Measurements from ENCODE around the gene NKX6-2. TPM values are rescaled to one million over a fixed set of nuclear protein-coding genes. Genes with fewer than 3 reads are reported as not detected.

NKX6-2 gene
- total and polyA plus RNA-seq, 2 experiments from 2014 or later: 0.24 to 9.3 TPM

GRCh38 chr10:132786884-132787494 lies 1.0 kb upstream of the NKX6-2 start:
- DNase-seq (ENCODE audit: low spot score): peak; percentile 71
- H3K4me1 Mint-ChIP-seq: peaks cover 14% of the 10 kb centered on the region
- Histone ChIP-seq H3K4me2 (peak overlapping the region; percentile 74), H3K9me2 (ENCODE audit: insufficient read depth) (no peaks in the 10 kb centered on the region), H2AFZ (no peak overlapping the region), H3F3A (replicated peaks; ENCODE audit: low read depth) (no peaks in the 10 kb centered on the region), H3K27me3 (ENCODE audit: insufficient read depth) (peaks cover 82% of the 10 kb centered on the region), H3K36me3 (ENCODE audit: insufficient read depth) (no peaks in the 10 kb centered on the region), H3K27ac (ENCODE audit: low read depth) (no peak overlapping the region), H3K79me2 (replicated peaks; ENCODE audit: insufficient read depth) (no peaks in the 10 kb centered on the region), H3K4me1 (ENCODE audit: insufficient read depth) (peaks cover 7% of the 10 kb centered on the region), H4K20me1 (replicated peaks; ENCODE audit: insufficient read depth) (peaks cover 12% of the 10 kb centered on the region), H3K4me3 (peak overlapping the region; percentile 58)
- no peaks in the 10 kb centered on the region; the same call in 2 of the 3 replicates for H3K36me3 Mint-ChIP-seq (ENCODE audit: low read depth)
- H3K9me3 Mint-ChIP-seq: no peaks in the 10 kb centered on the region
- ATAC-seq: peak; percentile 13
- TF ChIP-seq EZH2 (IDR thresholded peaks at IDR 0.05; ENCODE audit: low read depth, unreplicated experiment) (peak; percentile 78), EZH2phosphoT487 (IDR thresholded peaks at IDR 0.05; ENCODE audit: unreplicated experiment) (peak; percentile 90)
- TF ChIP-seq, protein P1, sequence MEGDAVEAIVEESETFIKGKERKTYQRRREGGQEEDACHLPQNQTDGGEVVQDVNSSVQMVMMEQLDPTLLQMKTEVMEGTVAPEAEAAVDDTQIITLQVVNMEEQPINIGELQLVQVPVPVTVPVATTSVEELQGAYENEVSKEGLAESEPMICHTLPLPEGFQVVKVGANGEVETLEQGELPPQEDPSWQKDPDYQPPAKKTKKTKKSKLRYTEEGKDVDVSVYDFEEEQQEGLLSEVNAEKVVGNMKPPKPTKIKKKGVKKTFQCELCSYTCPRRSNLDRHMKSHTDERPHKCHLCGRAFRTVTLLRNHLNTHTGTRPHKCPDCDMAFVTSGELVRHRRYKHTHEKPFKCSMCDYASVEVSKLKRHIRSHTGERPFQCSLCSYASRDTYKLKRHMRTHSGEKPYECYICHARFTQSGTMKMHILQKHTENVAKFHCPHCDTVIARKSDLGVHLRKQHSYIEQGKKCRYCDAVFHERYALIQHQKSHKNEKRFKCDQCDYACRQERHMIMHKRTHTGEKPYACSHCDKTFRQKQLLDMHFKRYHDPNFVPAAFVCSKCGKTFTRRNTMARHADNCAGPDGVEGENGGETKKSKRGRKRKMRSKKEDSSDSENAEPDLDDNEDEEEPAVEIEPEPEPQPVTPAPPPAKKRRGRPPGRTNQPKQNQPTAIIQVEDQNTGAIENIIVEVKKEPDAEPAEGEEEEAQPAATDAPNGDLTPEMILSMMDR (conservative IDR thresholded peaks at IDR 0.05; ENCODE audit: low read depth in 2 of 2): no peak
- peaks cover 71% of the 10 kb centered on the region for H3K27me3 Mint-ChIP-seq (ENCODE audit: insufficient read depth, low read depth, poor library complexity)
- H3K27ac Mint-ChIP-seq: no peak overlapping the region
- no peak overlapping the region for H3K4me3 Mint-ChIP-seq

DNA sequence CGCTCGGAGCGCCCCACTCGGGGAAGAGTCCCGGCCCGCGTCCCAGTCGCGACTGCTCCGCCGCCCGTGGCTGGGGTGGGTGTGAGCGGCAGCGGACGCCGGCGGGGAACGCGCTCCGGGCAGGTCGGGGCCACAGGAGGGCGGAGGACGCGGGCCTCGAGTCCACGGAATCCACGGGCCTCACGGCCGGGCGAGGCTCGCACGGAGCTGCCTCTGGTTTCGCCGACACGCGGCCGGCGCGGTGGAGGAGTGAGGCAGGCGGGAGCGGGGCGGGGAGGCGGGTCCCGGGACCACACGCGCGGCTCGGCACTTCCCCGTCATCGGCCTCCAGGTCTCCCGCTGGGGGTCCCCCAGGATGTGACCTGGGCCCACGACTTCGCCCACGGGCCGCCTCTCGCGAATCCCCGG lies 533 bp upstream of the NKX6-2 start:
- DNase-seq (ENCODE audit: low spot score) (no peak), ATAC-seq (no peak)
- H3K27ac Mint-ChIP-seq: no peak overlapping the region
- peaks cover 14% of the 10 kb centered on the region for H3K4me1 Mint-ChIP-seq
- H3K4me1 ChIP-seq (ENCODE audit: insufficient read depth): peaks cover 7% of the 10 kb centered on the region
- no peaks in the 10 kb centered on the region for H3K79me2 ChIP-seq (replicated peaks; ENCODE audit: insufficient read depth)
- peaks cover 76% of the 10 kb centered on the region for H3K27me3 Mint-ChIP-seq (ENCODE audit: insufficient read depth, low read depth, poor library complexity)
- H3K4me2 ChIP-seq: peak overlapping the region; percentile 74
- TF ChIP-seq ZNF331 (CRISPR knock-in tag; IDR thresholded peaks at IDR 0.05; ENCODE audit: low read depth): no peak
- TF ChIP-seq NANOG (IDR thresholded peaks at IDR 0.05; ENCODE audit: borderline replicate concordance): no peak
- peak; percentile 82 for TF ChIP-seq EZH2phosphoT487 (IDR thresholded peaks at IDR 0.05; ENCODE audit: unreplicated experiment)
- TF ChIP-seq EZH2 (IDR thresholded peaks at IDR 0.05; ENCODE audit: low read depth, unreplicated experiment): peak; percentile 62
- TF ChIP-seq CREB1 (CRISPR knock-in tag; IDR thresholded peaks at IDR 0.05; ENCODE audit: low read depth): no peak
- H3K4me3 Mint-ChIP-seq: peak overlapping the region; percentile 54; the same call in 1 of the 3 replicates
- no peaks in the 10 kb centered on the region for H3F3A ChIP-seq (replicated peaks; ENCODE audit: low read depth)
- no peaks in the 10 kb centered on the region for H3K36me3 ChIP-seq (ENCODE audit: insufficient read depth)
- H2AFZ ChIP-seq: no peak overlapping the region
- H4K20me1 ChIP-seq (replicated peaks; ENCODE audit: insufficient read depth): peaks cover 12% of the 10 kb centered on the region
- H3K9me3 Mint-ChIP-seq: no peaks in the 10 kb centered on the region
- H3K4me3 ChIP-seq: peak overlapping the region; percentile 58
- H3K27me3 ChIP-seq (ENCODE audit: insufficient read depth): peaks cover 87% of the 10 kb centered on the region
- H3K9me2 ChIP-seq (ENCODE audit: insufficient read depth): no peaks in the 10 kb centered on the region
- H3K36me3 Mint-ChIP-seq (ENCODE audit: low read depth): peaks cover 3% of the 10 kb centered on the region; the same call in 2 of the 3 replicates
- H3K27ac ChIP-seq (ENCODE audit: low read depth): no peak overlapping the region
